HUDEP-2 (cell line): ENCODE measurements around the gene SYT17.

Experiments
- DNase-seq, 76 experiments: peaks; one replicate each; lab custom pipeline; 2025; ENCODE audit not compliant: unreplicated experiment in 76 of 76; lab: John Stamatoyannopoulos, UW

SYT17 gene

GRCh38 chr16:19242987-19243575, 75.0 kb downstream of the SYT17 start:
- DNase-seq: no peak

- DNase-seq: no peak
Observed at GRCh38 chr16:19245326-19245925, 77.4 kb downstream of the SYT17 start.

- DNase-seq: no peak
Observed at GRCh38 chr16:19252904-19253303, 84.9 kb downstream of the SYT17 start.

- DNase-seq: no peak
Observed at GRCh38 chr16:19254611-19255010, 86.6 kb downstream of the SYT17 start.

GRCh38 chr16:19264123-19264673, 96.2 kb downstream of the SYT17 start:
- DNase-seq: no peak

GRCh38 chr16:19265380-19265930, 97.4 kb downstream of the SYT17 start:
- DNase-seq: no peak

- DNase-seq: no peak
Observed at GRCh38 chr16:19266774-19267173, 98.7 kb downstream of the SYT17 start.

- DNase-seq: no peak
Observed at GRCh38 chr16:19269098-19269497, 101.1 kb downstream of the SYT17 start.

- no peak for DNase-seq
Observed at GRCh38 chr16:19274165-19274797, 106.2 kb downstream of the SYT17 start.

- no peak for DNase-seq
Observed at GRCh38 chr16:19278403-19278802, 110.4 kb downstream of the SYT17 start.

- DNase-seq: no peak
Observed at GRCh38 chr16:19281246-19281645, 113.2 kb downstream of the SYT17 start.

GRCh38 chr16:19282101-19282500, 114.1 kb downstream of the SYT17 start:
- DNase-seq: no peak

GRCh38 chr16:19283637-19284036, 115.6 kb downstream of the SYT17 start:
- no peak for DNase-seq

- peak in 2 of 76 experiments; percentile 2 for DNase-seq
Observed at GRCh38 chr16:19284207-19284606, 116.2 kb downstream of the SYT17 start.

- DNase-seq: no peak
Observed at GRCh38 chr16:19285431-19285830, 117.4 kb downstream of the SYT17 start, which contains the start of gene CLEC19A. CLEC19A (plus strand) TSS chr16:19285731; CDS start chr16:19285852, 121 bp downstream.

GRCh38 chr16:19286827-19287226, 118.8 kb downstream of the SYT17 start:
- no peak for DNase-seq

- no peak for DNase-seq
Observed at GRCh38 chr16:19287241-19287640, 119.2 kb downstream of the SYT17 start.

GRCh38 chr16:19288872-19289799, 121.1 kb downstream of the SYT17 start:
- no peak for DNase-seq

- DNase-seq: peak in 4 of 76 experiments; percentile 2 to 28 (median 4)
Observed at GRCh38 chr16:19289811-19290485, 121.9 kb downstream of the SYT17 start.

- DNase-seq: no peak
Observed at GRCh38 chr16:19290860-19291259, 122.8 kb downstream of the SYT17 start.
